ENCODE results near the gene MIEF1.

DNA sequence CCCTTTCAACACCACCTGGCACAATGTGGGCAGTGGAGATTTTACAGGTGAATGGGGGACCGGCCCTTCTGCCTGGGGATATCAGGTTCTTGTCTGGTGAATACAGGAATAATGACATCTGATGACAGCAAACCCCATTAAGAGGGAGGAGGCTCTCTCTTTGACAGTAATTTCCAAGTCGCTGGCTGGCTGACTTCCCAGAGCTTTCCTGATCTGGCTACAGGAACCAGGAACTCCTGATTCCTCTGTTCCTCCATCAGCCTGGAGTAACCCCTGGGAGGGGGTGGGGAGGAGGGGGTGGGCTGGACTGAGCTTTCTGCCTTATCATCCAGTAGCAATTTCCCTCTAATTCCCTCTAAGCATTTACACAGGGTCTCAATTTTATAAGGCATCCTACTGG is 3.7 kb upstream of the MIEF1 start:
- TF ChIP-seq, protein P1, sequence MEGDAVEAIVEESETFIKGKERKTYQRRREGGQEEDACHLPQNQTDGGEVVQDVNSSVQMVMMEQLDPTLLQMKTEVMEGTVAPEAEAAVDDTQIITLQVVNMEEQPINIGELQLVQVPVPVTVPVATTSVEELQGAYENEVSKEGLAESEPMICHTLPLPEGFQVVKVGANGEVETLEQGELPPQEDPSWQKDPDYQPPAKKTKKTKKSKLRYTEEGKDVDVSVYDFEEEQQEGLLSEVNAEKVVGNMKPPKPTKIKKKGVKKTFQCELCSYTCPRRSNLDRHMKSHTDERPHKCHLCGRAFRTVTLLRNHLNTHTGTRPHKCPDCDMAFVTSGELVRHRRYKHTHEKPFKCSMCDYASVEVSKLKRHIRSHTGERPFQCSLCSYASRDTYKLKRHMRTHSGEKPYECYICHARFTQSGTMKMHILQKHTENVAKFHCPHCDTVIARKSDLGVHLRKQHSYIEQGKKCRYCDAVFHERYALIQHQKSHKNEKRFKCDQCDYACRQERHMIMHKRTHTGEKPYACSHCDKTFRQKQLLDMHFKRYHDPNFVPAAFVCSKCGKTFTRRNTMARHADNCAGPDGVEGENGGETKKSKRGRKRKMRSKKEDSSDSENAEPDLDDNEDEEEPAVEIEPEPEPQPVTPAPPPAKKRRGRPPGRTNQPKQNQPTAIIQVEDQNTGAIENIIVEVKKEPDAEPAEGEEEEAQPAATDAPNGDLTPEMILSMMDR (IDR thresholded peaks at IDR 0.05; ENCODE audit: insufficient read depth, low read length) = no peak
- TF ChIP-seq POLR2AphosphoS5 (IDR thresholded peaks at IDR 0.05; ENCODE audit: low read depth) (no peak), GABPA (IDR thresholded peaks at IDR 0.05; ENCODE audit: low read depth) (no peak), SPI1 (IDR thresholded peaks at IDR 0.05; ENCODE audit: borderline replicate concordance, low read depth) (no peak)
- TF ChIP-seq, protein P2, sequence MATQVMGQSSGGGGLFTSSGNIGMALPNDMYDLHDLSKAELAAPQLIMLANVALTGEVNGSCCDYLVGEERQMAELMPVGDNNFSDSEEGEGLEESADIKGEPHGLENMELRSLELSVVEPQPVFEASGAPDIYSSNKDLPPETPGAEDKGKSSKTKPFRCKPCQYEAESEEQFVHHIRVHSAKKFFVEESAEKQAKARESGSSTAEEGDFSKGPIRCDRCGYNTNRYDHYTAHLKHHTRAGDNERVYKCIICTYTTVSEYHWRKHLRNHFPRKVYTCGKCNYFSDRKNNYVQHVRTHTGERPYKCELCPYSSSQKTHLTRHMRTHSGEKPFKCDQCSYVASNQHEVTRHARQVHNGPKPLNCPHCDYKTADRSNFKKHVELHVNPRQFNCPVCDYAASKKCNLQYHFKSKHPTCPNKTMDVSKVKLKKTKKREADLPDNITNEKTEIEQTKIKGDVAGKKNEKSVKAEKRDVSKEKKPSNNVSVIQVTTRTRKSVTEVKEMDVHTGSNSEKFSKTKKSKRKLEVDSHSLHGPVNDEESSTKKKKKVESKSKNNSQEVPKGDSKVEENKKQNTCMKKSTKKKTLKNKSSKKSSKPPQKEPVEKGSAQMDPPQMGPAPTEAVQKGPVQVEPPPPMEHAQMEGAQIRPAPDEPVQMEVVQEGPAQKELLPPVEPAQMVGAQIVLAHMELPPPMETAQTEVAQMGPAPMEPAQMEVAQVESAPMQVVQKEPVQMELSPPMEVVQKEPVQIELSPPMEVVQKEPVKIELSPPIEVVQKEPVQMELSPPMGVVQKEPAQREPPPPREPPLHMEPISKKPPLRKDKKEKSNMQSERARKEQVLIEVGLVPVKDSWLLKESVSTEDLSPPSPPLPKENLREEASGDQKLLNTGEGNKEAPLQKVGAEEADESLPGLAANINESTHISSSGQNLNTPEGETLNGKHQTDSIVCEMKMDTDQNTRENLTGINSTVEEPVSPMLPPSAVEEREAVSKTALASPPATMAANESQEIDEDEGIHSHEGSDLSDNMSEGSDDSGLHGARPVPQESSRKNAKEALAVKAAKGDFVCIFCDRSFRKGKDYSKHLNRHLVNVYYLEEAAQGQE (IDR thresholded peaks at IDR 0.05; ENCODE audit: insufficient replicate concordance, low read depth) = no peak

Measured in HL-60 (cell line).